Endodermal cell (in vitro differentiated cells): ENCODE data around the gene WNK4. TPM values are rescaled to one million over a fixed set of nuclear protein-coding genes. Genes with fewer than 3 reads are reported as not detected.

Experiments used
- DNase-seq: peaks from one replicate; pipeline ENCODE4 v3.0.0-alpha.2; 2017
- H3K27ac ChIP-seq: 2 replicates; pipeline ENCODE4 v1.5.1; 2013; ENCODE audit warnings: mild to moderate bottlenecking, low read depth, low read length, moderate library complexity
- H3K27me3 ChIP-seq: 2 replicates; pipeline ENCODE4 v1.6.1; 2013; ENCODE audit warnings: mild to moderate bottlenecking, low read length, moderate library complexity; ENCODE audit not compliant: insufficient read depth, control insufficient read depth, poor library complexity, severe bottlenecking
- H3K36me3 ChIP-seq: 2 replicates; pipeline ENCODE4 v1.7.0; 2013; ENCODE audit warnings: mild to moderate bottlenecking, low read length, moderate library complexity; ENCODE audit not compliant: control insufficient read depth, insufficient read depth
- H3K4me1 ChIP-seq: one replicate; pipeline ENCODE4 v1.7.0; 2013; ENCODE audit warnings: low read length; ENCODE audit not compliant: control insufficient read depth, insufficient read depth
- H3K4me3 ChIP-seq: 2 replicates; pipeline ENCODE4 v1.5.1; 2013; ENCODE audit warnings: mild to moderate bottlenecking, low read length, moderate library complexity
- H3K9ac ChIP-seq: 2 replicates; pipeline ENCODE4 v1.6.1; 2013; ENCODE audit warnings: mild to moderate bottlenecking, low read length, moderate library complexity; ENCODE audit not compliant: poor library complexity, severe bottlenecking; ENCODE audit errors: extremely low read depth
- H3K9me3 ChIP-seq: 2 replicates; pipeline ENCODE4 v1.6.1; 2013; ENCODE audit warnings: mild to moderate bottlenecking, low read length, moderate library complexity; ENCODE audit not compliant: control insufficient read depth
- H3K27ac Mint-ChIP-seq: 2 replicates; pipeline ENCODE4 v1.8.0; 2020; ENCODE audit warnings: mixed read lengths
- H3K27me3 Mint-ChIP-seq: 2 replicates; pipeline ENCODE4 v1.8.0; 2021; ENCODE audit warnings: mild to moderate bottlenecking, mixed read lengths; ENCODE audit not compliant: insufficient read depth
- H3K36me3 Mint-ChIP-seq: 2 replicates; pipeline ENCODE4 v1.8.0; 2020; ENCODE audit warnings: low read depth, mixed read lengths
- H3K4me1 Mint-ChIP-seq: 2 replicates; pipeline ENCODE4 v1.8.0; 2020; ENCODE audit warnings: mixed read lengths
- H3K4me3 Mint-ChIP-seq: 2 replicates; pipeline ENCODE4 v1.8.0; 2020; ENCODE audit warnings: mild to moderate bottlenecking, moderate library complexity, mixed read lengths
- H3K9me3 Mint-ChIP-seq: 2 replicates; pipeline ENCODE4 v1.8.0; 2020; ENCODE audit warnings: mild to moderate bottlenecking, mixed read lengths
- CTCF ChIP-seq: fragments of 200-600 bp; sonication (generic); conservative IDR thresholded peaks from 2 replicates; pipeline ENCODE4 v1.5.0; 2021; ENCODE audit warnings: antibody characterized with exemption, mild to moderate bottlenecking
- WGBS, 2 experiments: methylation state at CpG; one replicate each; pipeline versions ENCODE4 v1.1.5 to v1.1.7; 2013; ENCODE audit warnings: missing lambda C conversion rate in 2 of 2, mixed read lengths in 1 of 2; ENCODE audit not compliant: insufficient coverage in 1 of 2, insufficient read length in 1 of 2; 5-methylcytosine and 5-hydroxymethylcytosine counted together
- total RNA-seq, 2 donors: library from RNA; stranded (reverse); fragmentation: NEBNext Ultra II Directional in 1 of 2; extraction: Animal tissue kit (Norgen Biotek cat#: 25700) in 1 of 2; gene quantifications; 2 replicates in 1 of 2; 3 replicates in 1 of 2; pipeline ENCODE4 v1.2.1, GENCODE V29; 2021

Gene WNK4
- total RNA-seq, 2 donors from 2014 or later: 2.1 to 3.3 TPM

GRCh38 chr17:42787266-42787665 is 6.9 kb downstream of the WNK4 start:
- Mint-ChIP-seq H3K27me3 (peaks cover 71% of the 10 kb centered on the region), H3K4me3 (no peak overlapping the region), H3K27ac (no peak overlapping the region), H3K36me3 (no peaks in the 10 kb centered on the region), H3K4me1 (peaks cover 8% of the 10 kb centered on the region), H3K9me3 (no peaks in the 10 kb centered on the region)
- Histone ChIP-seq H3K9me3 (no peaks in the 10 kb centered on the region), H3K27me3 (peaks cover 20% of the 10 kb centered on the region), H3K4me1 (no peaks in the 10 kb centered on the region), H3K4me3 (no peak overlapping the region), H3K36me3 (no peaks in the 10 kb centered on the region), H3K27ac (no peak overlapping the region), H3K9ac (no peak overlapping the region)
- DNase-seq: no peak
- no peak for TF ChIP-seq CTCF
- WGBS, 2 experiments: 95 to 96% methylated on average over 8 to 11 of the region's 11 CpGs

- Mint-ChIP-seq H3K4me3 (no peak overlapping the region), H3K9me3 (peaks cover 2% of the 10 kb centered on the region), H3K4me1 (no peaks in the 10 kb centered on the region), H3K36me3 (peaks cover 17% of the 10 kb centered on the region), H3K27ac (no peak overlapping the region), H3K27me3 (peaks cover 34% of the 10 kb centered on the region)
- no peak for TF ChIP-seq CTCF
- no peak for DNase-seq
- H3K4me3 ChIP-seq: no peak overlapping the region
- no peak overlapping the region for H3K9ac ChIP-seq
- WGBS, 2 experiments: 90 to 94% methylated on average over 2 of the region's 2 CpGs
- H3K9me3 ChIP-seq: no peaks in the 10 kb centered on the region
- no peaks in the 10 kb centered on the region for H3K27me3 ChIP-seq
- H3K4me1 ChIP-seq: no peaks in the 10 kb centered on the region
- no peaks in the 10 kb centered on the region for H3K36me3 ChIP-seq
- no peak overlapping the region for H3K27ac ChIP-seq
Observed at GRCh38 chr17:42791948-42792347, 11.5 kb downstream of the WNK4 start.

GRCh38 chr17:42792545-42792944 is 12.1 kb downstream of the WNK4 start:
- Histone ChIP-seq H3K27ac (no peak overlapping the region), H3K27me3 (no peaks in the 10 kb centered on the region), H3K4me3 (no peak overlapping the region), H3K9ac (no peak overlapping the region), H3K9me3 (no peaks in the 10 kb centered on the region), H3K4me1 (no peaks in the 10 kb centered on the region), H3K36me3 (no peaks in the 10 kb centered on the region)
- Mint-ChIP-seq H3K27me3 (peaks cover 29% of the 10 kb centered on the region), H3K9me3 (peaks cover 2% of the 10 kb centered on the region), H3K36me3 (peaks cover 17% of the 10 kb centered on the region), H3K4me3 (no peak overlapping the region), H3K27ac (no peak overlapping the region), H3K4me1 (peaks cover 4% of the 10 kb centered on the region)
- no peak for DNase-seq
- WGBS, 2 experiments: 93 to 100% methylated on average over 1 to 5 of the region's 5 CpGs
- TF ChIP-seq CTCF: no peak
